ENCODE measurements around the gene PHTF1. TPM values are rescaled to one million over a fixed set of nuclear protein-coding genes. Genes with fewer than 3 reads are reported as not detected.

PHTF1 gene
- total and polyA plus RNA-seq, 10 of the 15 experiments (the other 5 are each of a cell fraction or from before 2014, with no cell fraction given): 7.8 to 37.6 (median 24.1) TPM

GRCh38 chr1:113678159-113678469 is 81.2 kb downstream of the PHTF1 start (continued):
- TF ChIP-seq ZBTB4 (CRISPR knock-in tag; IDR thresholded peaks at IDR 0.05) (no peak), TCF7 (IDR thresholded peaks at IDR 0.05; ENCODE audit: borderline replicate concordance) (no peak), KAT2A (conservative IDR thresholded peaks at IDR 0.05; ENCODE audit: control insufficient read depth, low read depth, low read length) (no peak)

GRCh38 chr1:113677250-113678158 is 81.8 kb downstream of the PHTF1 start:
- H4K20me1 ChIP-seq (ENCODE audit: control insufficient read depth, insufficient read depth): no peaks in the 10 kb centered on the region
- H3K9me3 ChIP-seq (replicated peaks; ENCODE audit: control insufficient read depth, insufficient read depth, low read length): no peaks in the 10 kb centered on the region
- no peaks in the 10 kb centered on the region for H3K4me1 ChIP-seq (ENCODE audit: control insufficient read depth, insufficient read depth, low read length)
- SMC1A ChIA-PET (ENCODE audit: uncharacterized antibody, unreplicated experiment): interaction anchor here (2.1 to 5.0 kb wide), 2 partner anchors 536 to 605 kb away, joined by 6 to 37 read pairs; partner anchors contain the start of gene LRIG2
- H3K36me3 ChIP-seq (ENCODE audit: control insufficient read depth in 2 of 2, insufficient read depth in 2 of 2, low read length in 1 of 2): no peaks in the 10 kb centered on the region
- H3K4me2 ChIP-seq (ENCODE audit: control insufficient read depth, insufficient read depth): no peak overlapping the region
- H3K79me2 ChIP-seq (ENCODE audit: control insufficient read depth, insufficient read depth, low read length): no peaks in the 10 kb centered on the region
- ATAC-seq (peak; percentile 74; the same call in 2 of the 3 replicates), FAIRE-seq (peak; percentile 18), DNase-seq (ENCODE audit: low read depth, low spot score) (no peak)
- intact Hi-C loops (cut with micrococcal nuclease; ENCODE audit: unreplicated experiment): loop anchor here (1.0 to 5.0 kb wide), 4 partner anchors 287 to 960 kb away; partner anchors contain the start of genes LRIG2, MAGI3 and PPM1J
- no peak overlapping the region for H3K4me3 ChIP-seq
- RAD21 ChIA-PET (ENCODE audit: unreplicated experiment): interaction anchor here (0.7 to 2.0 kb wide), 7 partner anchors 10 to 605 kb away, joined by 3 to 4 read pairs (median 4); partner anchors contain the start of gene LRIG2
- CTCF ChIA-PET: interaction anchor here (1.0 to 4.8 kb wide), 6 partner anchors 24 to 962 kb away, joined by 3 to 43 read pairs (median 6); partner anchors contain the start of genes LRIG2 and PPM1J
- POLR2A ChIA-PET: interaction anchor here (1.0 kb wide), 1 partner anchor 605 kb away, joined by 3 read pairs; the partner anchor contains the start of gene LRIG2
- H2AFZ ChIP-seq (ENCODE audit: control insufficient read depth, low read depth, low read length): no peak overlapping the region
- WGBS (ENCODE audit: insufficient coverage, insufficient replicate concordance, low lambda C conversion rate, missing lambda C conversion rate): 87% methylated on average over 7 of the region's 7 CpGs
- in situ Hi-C loops (cut with MboI): loop anchor here (10.0 kb wide), 1 partner anchor 793 kb away; no protein-coding TSS in a partner anchor
- H3K27ac ChIP-seq (ENCODE audit: control insufficient read depth, insufficient read depth): no peak overlapping the region
- no peaks in the 10 kb centered on the region for H3K27me3 ChIP-seq (replicated peaks in 1 of 2; ENCODE audit: control insufficient read depth in 2 of 2, insufficient read depth in 2 of 2, low read length in 1 of 2)
- H3K9ac ChIP-seq (ENCODE audit: control insufficient read depth, insufficient read depth, low read length): no peak overlapping the region
- no TSS peak for BruUV-seq (replicated peaks)
- TF ChIP-seq YY1 (IDR thresholded peaks at IDR 0.05; ENCODE audit: low read depth, low read length) (peak; percentile 49; the same call in 1 of the 2 replicates), MEF2A (IDR thresholded peaks at IDR 0.05; ENCODE audit: insufficient read depth, low read depth, low read length) (no peak), EZH2 (IDR thresholded peaks at IDR 0.05; ENCODE audit: borderline replicate concordance, control insufficient read depth, low read depth, low read length) (no peak), POLR2AphosphoS2 (IDR thresholded peaks at IDR 0.05; ENCODE audit: low read depth, low read length) (no peak), CHD2 (IDR thresholded peaks at IDR 0.05; ENCODE audit: borderline replicate concordance, low read depth, low read length) (no peak), ZNF274 (IDR thresholded peaks at IDR 0.05; ENCODE audit: insufficient read depth, insufficient read length) (no peak), ATF2 (IDR thresholded peaks at IDR 0.05; ENCODE audit: low read length) (no peak), LARP7 (IDR thresholded peaks at IDR 0.05) (no peak), SMC3 (IDR thresholded peaks at IDR 0.05; ENCODE audit: borderline replicate concordance, low read length) (peak; percentile 78; the same call in 1 of the 2 replicates), RAD21 (IDR thresholded peaks at IDR 0.05; ENCODE audit: insufficient read depth, low read depth, low read length) (peak; percentile 81), ATF7 (IDR thresholded peaks at IDR 0.05; ENCODE audit: low read depth) (no peak), STAT3 (IDR thresholded peaks at IDR 0.05; ENCODE audit: low read depth, low read length) (no peak), SRF (IDR thresholded peaks at IDR 0.05; ENCODE audit: low read depth in 2 of 2, low read length in 2 of 2) (no peak), KDM1A (IDR thresholded peaks at IDR 0.05; ENCODE audit: borderline replicate concordance) (no peak)
